ENCODE measurements around the gene ITPRIPL1. TPM values are rescaled to one million over a fixed set of nuclear protein-coding genes. Genes with fewer than 3 reads are reported as not detected.

The ITPRIPL1 gene
- total and polyA plus RNA-seq, 2 of the 8 experiments (the other 6 are each of a cell fraction or from before 2014, with no cell fraction given) = 10.6 to 16.1 TPM

DNA sequence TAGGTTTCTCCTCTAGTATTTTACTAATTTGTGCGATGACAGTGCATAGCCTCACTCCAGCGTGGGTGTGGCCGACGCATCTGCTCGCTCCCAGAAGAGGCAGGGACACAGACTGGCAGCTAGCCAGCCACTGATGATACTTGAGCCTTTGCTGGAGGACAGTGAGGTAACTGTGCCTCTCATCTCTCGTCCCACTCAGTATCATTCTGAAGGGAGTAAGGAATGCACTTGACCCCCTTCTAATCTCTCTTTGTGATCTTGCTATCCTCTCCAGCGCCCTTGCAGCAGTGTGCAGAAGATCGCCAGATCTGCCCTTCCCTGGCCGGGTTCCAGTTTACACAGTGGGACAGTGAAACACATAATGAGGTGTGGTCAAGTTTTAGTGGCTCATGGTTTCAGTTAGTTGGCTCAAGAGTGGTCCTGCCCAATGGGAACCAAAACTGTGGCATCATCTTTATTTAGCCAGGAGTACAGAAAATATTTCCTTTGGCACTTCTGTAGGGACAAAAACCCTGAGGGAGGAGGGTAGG lies 28.0 kb downstream of the ITPRIPL1 start:
- Histone ChIP-seq H3K23me2 (ENCODE audit: low read depth, low read length) (no peaks in the 10 kb centered on the region), H3K9ac (replicated peaks in 1 of 4; ENCODE audit: extremely low read depth in 1 of 4, low read depth in 3 of 4, low read length in 3 of 4) (no peak overlapping the region), H3K79me1 (ENCODE audit: low read depth, low read length) (no peaks in the 10 kb centered on the region), H3K18ac (ENCODE audit: extremely low read depth, low read length) (no peak overlapping the region), H2AK5ac (ENCODE audit: low read depth, low read length) (no peak overlapping the region), H3K23ac (ENCODE audit: insufficient read length) (no peak overlapping the region), H2BK5ac (ENCODE audit: low read depth, low read length) (no peak overlapping the region), H3K56ac (replicated peaks; ENCODE audit: insufficient read length, low read depth, low read length) (no peak overlapping the region), H3K79me2 (ENCODE audit: control insufficient read depth in 1 of 2, insufficient read depth in 2 of 2, low read length in 2 of 2) (no peaks in the 10 kb centered on the region), H2BK15ac (ENCODE audit: low read length) (no peak overlapping the region), H3K27me3 (replicated peaks in 1 of 4; ENCODE audit: control insufficient read depth in 3 of 4, extremely low read depth in 1 of 4, insufficient read depth in 3 of 4, low read length in 3 of 4) (no peaks in the 10 kb centered on the region), H4K8ac (ENCODE audit: extremely low read depth, insufficient read depth, low read length) (no peak overlapping the region), H4K20me1 (replicated peaks in 1 of 2; ENCODE audit: control insufficient read depth in 1 of 2, insufficient read depth in 2 of 2, low read length in 2 of 2) (peaks cover 3% of the 10 kb centered on the region in 2 experiments), H3K4me2 (ENCODE audit: insufficient read depth in 1 of 2, low read depth in 2 of 2, low read length in 2 of 2) (no peak overlapping the region), H3K4ac (replicated peaks; ENCODE audit: insufficient read length, low read depth, low read length) (no peak overlapping the region), H2BK20ac (ENCODE audit: low read length) (no peak overlapping the region), H3K14ac (ENCODE audit: insufficient read length) (no peak overlapping the region), H4K5ac (ENCODE audit: insufficient read length, low read depth, low read length) (no peak overlapping the region), H3K4me3 (ENCODE audit: extremely low read depth in 1 of 4, insufficient read depth in 2 of 4, low read depth in 3 of 4, low read length in 4 of 4) (no peak overlapping the region), H3K27ac (ENCODE audit: low read depth, low read length) (no peak overlapping the region), H2BK12ac (ENCODE audit: low read depth, low read length) (no peak overlapping the region), H4K91ac (replicated peaks; ENCODE audit: insufficient read length, low read length) (no peak overlapping the region), H2AFZ (ENCODE audit: low read length) (no peak overlapping the region), H3K4me1 (replicated peaks in 1 of 4; ENCODE audit: control insufficient read depth in 3 of 4, insufficient read depth in 4 of 4, low read length in 3 of 4) (no peaks in the 10 kb centered on the region), H3K9me3 (ENCODE audit: insufficient read depth in 2 of 2, low read depth in 1 of 2, low read length in 1 of 2) (no peaks in the 10 kb centered on the region), H3K36me3 (ENCODE audit: control insufficient read depth in 2 of 4, insufficient read depth in 4 of 4, low read length in 3 of 4) (peaks cover 26 to 77% (median 64%) of the 10 kb centered on the region in 4 experiments), H2BK120ac (replicated peaks; ENCODE audit: low read depth, low read length) (no peak overlapping the region)
- POLR2A ChIA-PET (ENCODE audit: partially characterized antibody) = interaction anchor here (1.6 to 1.7 kb wide), 2 partner anchors 8 to 51 kb away, joined by 3 to 9 read pairs; no protein-coding TSS in a partner anchor
- TF ChIP-seq HDAC6 (IDR thresholded peaks at IDR 0.05; ENCODE audit: low read depth, low read length) = no peak
- TF ChIP-seq CBX8 (IDR thresholded peaks at IDR 0.05; ENCODE audit: borderline replicate concordance, low read depth, low read length) = no peak
- TF ChIP-seq PHF8 (conservative IDR thresholded peaks at IDR 0.05; ENCODE audit: low read depth, low read length) = no peak
- CTCF ChIA-PET (ENCODE audit: partially characterized antibody) = interaction anchor here (0.7 kb wide), 1 partner anchor 8 kb away, joined by 3 read pairs; no protein-coding TSS in a partner anchor
- 91% methylated on average over 9 of the region's 9 CpGs; no CpG with 5 or more reads in 1 of the 2 experiments for WGBS, 2 experiments (ENCODE audit: extremely low coverage in 1 of 2, insufficient coverage in 1 of 2, insufficient read length in 1 of 2, insufficient replicate concordance in 2 of 2, low coverage in 1 of 2, low lambda C conversion rate in 2 of 2, missing lambda C conversion rate in 1 of 2)
- DNase-seq (ENCODE audit: low read depth in 1 of 2, low spot score in 2 of 2) (no peak), FAIRE-seq (no peak)

Data from H1 (cell line).